ENCODE data around the gene BGN.

Gene BGN

DNA sequence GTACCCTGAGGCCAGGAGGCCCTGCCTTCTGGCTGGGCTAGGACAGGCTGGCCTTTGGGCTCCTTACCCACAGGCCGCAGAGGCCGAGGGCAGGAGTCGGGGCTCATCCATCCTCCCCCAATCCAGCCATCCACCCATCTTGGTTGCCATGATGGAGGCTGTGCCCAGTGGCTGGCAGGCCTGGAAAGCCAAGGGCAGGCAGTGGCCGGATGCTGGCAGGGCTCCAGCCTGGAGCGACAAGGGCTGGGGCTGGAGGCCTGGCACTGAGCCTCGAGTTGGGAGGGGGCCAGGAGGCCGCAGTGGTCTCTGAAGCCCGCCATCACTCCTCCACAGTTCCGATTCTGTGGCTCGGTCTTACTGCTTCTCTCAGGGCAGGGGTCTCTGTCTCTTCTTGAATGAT lies 8.6 kb upstream of the BGN start:
- no peak for DNase-seq

DNA sequence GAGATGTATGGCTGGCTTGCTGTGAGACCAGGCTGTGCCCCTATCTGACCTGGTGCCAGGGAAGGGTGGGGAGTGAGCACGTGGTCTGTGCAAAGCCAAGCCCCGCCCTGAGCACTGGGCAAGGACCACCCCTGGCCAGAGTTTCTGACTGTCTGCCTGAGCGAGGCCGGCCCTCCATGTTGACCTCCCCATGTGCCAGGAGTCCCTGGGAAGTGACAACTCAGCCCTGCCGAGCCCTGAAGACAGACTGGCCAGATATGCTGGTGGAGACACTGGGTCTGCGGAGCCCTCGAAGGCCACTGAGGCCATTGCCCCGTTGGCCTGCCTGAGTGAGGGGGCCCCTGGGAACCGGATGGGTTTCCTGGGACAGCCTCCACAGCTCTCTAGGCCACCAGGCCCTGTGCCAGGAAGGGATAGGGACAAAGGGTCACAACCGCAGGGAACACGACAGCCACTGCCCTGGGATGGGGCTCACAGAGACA lies 7.1 kb upstream of the BGN start:
- DNase-seq: no peak

DNA sequence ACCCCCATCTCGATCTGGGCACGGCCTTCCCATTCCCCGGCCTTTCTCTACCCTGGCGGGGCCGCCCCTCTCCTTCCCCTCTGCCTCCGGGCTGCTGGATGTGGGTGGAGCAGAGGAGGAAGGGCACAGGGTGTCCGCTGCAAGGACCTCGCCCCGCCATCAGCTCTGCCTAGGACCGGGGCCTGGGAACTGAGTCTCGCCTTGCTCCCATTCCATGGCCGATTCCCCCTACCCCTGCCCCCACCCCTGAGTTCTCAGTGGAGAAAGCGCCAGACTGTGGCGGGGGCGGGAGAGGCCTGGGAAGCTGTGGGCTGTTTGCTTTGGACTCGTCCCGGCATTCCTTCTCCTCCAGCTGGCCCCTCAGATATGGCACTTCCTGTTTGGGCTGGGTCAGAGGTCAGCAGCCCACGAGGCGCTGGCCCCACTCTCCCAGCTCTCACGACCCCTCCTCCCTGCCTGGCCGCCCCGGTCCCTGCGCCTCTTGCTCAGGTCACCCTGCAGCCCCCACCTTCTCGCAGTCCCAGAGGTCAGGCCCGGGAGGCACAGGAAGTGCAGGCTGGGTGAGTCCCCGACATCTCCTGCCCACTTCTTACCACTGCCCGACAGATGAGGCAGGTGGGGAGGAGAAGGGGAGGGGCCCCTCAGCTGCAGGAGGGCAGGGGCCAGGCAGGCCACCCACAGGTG lies 6.4 kb upstream of the BGN start:
- DNase-seq: no peak

DNA sequence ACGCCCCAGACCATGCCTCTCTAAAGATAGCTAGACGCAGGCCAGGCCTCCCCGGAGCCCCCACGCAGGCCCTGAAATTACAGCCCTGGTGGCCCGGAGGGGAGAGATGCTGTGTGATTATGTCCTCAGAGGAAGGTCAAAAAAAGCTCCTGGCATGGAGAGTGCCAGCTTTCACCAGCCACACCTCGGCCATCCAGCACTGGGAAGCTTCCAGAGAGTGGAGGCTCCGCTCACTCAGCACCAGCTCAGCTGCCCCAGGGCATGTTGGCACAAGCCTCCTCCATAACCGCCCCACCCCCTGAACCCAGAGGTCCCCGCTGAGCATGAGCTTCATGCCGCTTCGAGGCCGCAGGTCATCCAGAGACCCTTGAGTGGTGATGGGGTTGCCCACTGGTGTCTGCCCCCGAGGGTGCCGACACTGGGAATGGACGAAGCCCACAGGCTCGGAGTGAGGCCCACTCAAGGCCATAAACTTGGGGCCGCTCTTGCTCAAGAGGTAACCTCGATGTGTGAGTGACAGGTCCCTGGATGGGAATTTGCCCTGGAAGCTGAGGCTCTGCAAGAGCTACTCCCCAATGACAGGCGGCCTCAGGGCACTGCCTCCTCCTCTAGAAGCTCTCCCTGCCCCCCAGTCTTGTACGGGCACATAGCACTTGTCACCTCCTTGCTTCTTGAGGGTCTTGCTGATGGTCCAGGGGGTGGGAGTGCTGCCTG lies 4.4 kb upstream of the BGN start:
- no peak for DNase-seq

DNA sequence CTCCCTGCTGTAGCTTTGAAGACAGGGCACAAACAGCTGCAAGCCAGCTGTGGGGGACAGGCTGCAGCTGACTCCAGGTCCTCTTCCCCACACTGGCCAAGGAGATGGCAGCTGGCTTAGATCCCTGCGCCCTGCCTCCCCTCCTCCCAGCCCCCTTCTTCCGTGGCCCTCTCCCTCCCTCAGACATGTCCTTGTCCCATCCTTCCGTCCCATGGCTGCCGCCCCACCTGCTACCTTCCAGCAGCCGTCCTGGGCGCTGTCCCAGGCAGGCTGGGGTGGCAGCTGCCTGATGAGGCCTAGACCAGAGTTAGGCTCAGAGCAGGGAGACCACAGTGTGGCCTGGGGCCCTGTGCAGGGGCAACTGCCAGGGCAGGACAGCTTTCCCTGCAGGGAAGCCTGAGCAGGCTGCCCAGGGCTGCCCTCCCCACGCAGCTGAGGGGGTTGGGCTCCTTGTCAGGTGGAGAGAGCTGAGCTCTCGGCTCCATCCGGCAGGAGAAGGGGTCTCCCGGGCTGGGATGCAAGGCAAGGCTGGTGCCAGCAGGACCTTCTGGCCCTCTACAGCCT lies 3.3 kb upstream of the BGN start:
- DNase-seq: no peak

DNA sequence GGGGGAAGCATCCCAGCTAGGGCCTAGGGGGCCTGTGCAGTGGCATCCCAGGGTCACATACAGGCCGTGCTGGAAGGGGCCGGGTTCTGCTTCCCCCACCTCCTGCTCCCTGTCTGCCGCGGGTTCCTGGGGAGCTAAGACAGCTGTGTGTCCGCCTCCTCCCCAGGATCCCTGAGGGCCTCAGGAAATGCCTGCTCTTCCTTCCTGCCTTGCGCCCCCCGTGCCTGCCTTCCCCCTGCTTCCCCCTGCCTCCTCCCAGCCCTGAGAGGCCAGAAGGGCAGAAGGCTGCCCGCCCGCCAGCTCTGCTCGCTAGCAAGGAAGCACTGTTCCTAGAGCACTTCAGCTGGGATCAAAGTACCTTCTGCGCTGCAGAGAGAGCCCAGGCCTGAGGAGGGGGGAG lies 2.9 kb upstream of the BGN start:
- no peak for DNase-seq

DNA sequence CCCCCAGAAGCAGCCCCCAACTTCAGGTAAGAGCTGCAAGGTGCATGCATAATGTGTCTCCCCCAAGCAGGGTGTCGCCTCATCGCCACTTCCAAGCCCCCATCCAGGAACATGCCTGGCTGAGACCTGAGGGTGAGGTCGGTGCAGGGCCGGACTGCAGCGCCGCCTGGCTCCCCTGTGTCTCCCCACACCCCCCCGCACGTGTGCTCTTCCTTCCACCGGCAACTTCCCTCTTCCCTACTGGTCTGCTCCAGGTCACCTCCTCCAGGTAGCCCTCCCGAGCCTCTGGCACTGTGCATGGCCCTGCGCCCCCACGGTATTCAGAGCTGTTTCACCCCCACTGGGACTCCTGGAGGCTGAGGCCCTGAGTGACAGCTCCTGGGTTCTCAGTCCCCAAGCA lies 2.2 kb upstream of the BGN start:
- DNase-seq: no peak

DNA sequence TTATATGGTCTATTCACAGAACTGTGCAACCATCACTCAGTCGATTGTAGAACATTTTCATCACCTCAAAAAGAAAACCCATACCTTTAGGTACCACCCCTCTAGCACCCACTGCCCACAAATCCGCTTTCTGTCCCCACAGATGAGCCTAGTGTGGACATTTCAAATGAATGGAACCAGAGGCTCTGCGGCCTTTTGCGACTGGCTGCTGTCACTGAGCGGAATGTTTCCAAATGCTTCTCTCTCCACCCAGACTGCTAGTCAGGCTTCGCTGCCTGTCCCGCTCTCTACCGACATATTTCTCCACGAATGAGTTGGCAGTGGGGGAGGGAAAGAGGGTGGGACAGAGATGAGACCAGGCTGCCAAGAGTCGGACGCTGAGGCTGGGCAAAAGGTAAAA lies 1.7 kb upstream of the BGN start:
- DNase-seq: no peak

DNA sequence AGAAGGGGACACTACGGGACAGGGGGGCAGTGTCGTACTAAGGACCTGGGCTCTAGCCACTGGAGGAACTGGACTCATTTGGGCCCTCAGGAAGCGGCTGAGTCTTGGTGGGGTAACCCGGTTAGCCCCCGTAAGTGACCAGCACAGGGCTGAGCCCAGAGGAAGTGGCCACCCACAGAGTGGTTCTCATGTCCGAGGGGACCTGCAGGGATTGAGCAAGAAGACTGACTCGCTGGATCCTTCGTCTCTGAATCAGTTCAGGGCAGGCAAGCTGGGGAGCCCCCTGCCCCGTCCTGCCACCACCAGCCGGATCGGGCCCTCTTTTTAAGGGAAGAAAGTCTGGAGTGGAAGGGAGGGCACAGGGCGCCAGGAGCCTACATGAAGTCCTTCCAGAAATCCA lies 719 bp upstream of the BGN start:
- DNase-seq: no peak

DNA sequence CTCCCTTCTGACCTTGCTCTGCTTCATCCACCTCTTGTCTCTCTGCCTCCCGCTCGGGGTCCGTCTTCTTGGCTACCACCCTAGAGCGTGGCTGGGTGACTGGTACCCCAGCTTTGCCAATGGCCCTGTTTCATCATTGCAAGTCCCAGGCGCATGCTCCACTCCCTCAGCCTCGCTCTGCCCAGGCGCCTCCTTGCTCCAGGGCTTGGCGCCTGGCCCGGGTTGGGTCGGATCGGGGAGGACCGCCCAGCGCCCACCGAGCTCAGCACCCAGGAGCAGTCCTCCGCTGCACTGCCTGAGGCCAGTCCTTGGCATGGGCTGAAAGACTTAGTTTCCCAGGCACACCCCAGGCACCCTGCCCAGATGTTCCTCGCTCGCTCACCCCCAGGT lies 577 bp downstream of the BGN start:
- no peak for DNase-seq

DNA sequence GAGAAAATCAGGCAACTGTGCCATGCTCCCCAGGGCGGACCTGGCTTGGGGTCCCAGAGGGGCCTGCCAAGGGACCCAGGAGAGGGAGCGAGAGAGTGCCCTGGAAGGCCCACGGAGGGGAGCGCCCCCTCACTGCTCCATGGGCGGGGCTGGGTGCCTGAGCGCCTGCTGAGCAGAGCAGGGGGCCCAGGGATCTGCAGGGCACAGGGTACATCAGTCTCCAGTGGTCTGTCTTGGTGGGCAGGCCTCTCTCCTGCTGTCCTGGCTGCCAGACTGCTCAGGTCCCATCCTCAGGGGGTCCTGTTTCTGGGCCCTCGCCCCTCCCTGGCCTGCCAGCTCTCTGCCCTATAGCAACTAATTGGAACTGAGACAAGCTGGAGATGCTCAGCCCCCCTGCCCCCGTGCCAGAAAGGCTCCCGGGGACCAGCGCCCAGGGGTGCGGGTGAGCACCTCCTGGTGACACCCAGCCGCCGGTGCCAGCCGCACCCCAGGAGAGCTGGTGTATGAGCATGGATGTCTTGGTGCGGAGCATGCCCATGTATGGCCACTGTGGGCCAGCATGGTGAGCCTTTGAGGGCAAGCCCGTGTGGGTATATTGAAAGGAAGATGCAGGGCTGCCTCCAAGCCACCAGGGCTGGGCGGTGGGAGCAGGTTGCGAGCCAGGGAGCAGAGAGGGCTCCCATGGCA lies 1.3 kb downstream of the BGN start:
- no peak for DNase-seq

DNA sequence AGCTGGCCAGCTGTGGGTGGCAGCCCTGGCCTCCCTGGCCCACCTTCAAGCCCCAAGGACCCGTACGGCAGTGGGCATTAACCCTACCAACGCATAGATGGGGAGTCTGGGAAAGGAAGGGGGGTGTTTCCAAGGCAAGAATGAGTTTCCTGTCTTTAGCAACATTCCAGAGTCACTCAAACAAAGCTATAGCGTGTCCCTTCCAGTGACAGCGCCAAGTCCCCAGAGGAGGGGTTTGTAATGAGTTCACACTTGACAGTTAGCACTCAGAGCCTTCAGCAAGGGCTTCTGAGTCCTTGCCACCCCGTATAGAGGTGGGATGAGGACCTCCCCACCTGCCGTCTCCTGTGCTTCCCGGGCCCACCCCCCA lies 1.8 kb downstream of the BGN start:
- DNase-seq: no peak

DNA sequence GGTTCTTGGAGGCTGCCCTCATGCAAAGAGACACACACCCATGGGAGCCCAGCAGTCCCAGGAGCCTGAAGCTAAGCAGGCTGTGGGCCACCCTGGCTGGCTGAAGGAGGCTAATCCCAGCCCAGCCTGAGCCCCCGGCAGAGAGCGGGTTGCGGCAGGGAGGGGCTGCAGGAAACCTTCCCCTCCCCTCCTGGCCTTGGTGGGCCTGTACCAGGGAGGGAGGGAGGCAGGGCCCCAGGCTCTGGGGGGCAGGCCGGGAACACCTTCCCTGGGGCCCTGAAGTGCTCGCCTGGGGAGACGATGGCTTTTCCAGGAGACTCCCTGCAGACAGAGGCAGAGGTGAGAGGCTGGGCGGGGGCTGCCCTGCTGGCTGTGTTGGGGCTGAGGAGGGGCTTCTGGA lies 3.7 kb downstream of the BGN start:
- no peak for DNase-seq

DNA sequence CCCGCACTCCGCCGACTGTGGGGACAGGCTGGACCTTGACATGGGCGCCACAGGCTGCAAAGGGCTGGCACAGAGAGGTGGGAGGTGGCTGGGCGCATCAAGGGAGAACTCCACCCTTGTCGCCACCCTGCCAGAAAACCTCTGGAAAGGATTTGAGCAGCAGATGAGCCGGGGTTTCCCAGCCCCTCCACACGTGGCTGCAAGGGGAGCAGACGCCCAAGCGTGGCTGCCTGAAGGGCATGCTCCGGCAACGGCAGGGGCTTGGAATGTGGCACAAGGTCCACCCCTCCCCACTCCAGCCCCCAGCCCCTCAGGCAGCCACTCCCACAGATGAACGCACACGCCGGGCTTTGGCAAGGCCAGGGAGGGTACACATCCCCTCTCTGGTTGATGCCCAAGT lies 4.6 kb downstream of the BGN start:
- DNase-seq: no peak

DNA sequence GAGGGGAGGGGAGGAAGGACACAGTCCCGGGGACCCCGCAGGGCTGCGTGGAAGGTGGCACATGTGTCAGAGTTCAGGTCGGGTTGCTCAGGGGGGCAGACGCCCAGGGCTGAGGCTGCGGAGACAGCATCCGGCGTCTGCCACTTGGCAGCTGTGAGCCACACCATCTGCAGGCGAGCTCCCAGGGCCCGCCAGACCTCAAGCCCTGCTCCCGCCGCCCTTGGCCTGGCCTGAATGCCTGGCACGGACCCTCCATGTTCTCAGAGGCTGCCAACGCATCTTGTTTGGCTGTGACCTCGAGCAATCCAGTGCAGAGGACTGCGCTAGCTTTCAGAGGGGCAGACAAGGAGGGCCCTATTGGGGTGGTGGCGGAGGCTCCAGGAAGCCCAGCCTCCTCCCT lies 5.1 kb downstream of the BGN start:
- no peak for DNase-seq

DNA sequence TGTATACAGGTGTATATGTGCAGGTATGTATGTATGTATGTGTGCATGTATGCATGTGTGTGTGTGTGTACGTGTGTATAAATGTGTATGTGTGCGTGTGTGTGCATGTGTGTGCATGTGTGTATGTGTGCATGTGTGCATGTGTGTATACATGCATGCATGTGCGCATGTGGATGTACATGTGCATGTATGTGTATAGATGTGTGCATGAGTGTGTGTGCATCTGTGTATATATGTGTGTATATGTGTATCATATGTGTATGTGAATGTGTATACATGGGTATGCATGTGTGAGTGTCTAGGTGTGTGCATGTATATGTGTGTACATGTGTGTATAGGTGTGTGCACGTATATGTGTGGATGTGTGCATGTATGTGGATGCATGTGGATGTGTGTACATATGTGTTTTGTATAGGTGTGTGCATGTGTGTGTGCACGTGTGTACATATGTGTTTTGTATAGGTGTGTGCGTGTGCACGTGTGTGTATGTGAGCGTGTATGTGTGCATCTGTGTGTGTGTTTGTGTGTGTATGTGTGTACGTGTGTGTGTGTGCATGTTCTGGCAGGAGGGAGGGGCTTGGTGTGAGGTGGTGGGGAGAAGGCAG lies 6.0 kb downstream of the BGN start:
- DNase-seq: no peak

DNA sequence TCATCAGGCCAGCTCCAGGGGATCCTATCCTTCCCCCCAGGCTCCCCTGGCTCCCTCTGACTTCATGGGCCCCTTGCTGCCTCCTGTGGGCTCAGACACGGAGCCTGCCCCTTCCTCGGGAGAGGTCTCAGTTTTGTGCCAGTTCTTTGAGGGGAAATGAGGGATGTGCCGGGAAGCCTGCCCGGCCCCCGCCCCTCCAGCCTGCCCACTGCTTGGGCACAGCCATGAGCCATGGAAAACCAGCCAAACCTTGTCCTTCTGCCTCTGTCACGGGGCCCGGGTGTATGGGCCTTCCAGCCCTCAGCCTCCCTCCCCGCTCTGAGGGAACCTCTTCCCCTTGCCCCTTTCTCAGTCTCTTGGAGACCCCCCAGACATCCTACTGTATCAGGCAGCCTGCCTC lies 6.8 kb downstream of the BGN start:
- no peak for DNase-seq

DNA sequence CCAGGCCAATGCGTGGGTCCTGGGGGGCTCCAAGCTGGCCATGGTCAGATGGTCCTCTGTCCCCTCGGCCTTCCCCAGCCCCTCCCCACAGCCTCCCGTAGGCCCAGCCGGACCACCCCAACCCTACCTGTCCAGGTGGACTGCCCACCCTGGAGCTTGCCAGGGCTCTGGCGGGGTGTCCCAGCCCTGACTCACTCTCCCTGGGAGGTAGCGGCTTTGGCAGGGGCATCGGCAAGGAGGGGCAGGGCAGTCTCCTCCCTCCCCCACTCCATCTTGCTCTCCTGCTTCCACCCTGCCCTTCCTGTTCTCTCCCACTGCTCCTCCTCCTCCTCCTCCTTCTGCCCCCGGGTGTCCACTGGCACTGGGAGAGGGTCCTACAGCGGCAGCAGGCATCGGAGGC lies 7.4 kb downstream of the BGN start:
- no peak for DNase-seq

DNA sequence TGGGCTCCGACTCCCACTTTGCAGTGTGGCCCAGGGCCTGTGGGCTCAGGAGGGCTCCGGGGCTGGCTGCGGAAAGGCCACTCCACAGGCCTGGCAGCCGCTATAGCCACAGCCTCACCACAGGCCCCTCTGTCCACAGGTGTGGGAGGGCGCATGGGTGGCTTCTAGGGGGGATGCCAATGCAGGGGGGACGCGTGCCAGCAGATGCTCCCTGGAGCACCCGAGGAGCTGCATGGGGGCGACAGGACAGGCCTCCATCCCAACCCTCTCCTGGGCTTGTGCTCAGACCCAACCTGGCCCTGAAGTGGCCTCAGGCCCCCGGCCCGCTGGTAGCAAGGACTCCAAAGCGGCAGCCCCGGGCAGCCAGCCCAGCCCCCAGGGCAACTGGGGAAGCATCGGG lies 8.0 kb downstream of the BGN start:
- no peak for DNase-seq

DNA sequence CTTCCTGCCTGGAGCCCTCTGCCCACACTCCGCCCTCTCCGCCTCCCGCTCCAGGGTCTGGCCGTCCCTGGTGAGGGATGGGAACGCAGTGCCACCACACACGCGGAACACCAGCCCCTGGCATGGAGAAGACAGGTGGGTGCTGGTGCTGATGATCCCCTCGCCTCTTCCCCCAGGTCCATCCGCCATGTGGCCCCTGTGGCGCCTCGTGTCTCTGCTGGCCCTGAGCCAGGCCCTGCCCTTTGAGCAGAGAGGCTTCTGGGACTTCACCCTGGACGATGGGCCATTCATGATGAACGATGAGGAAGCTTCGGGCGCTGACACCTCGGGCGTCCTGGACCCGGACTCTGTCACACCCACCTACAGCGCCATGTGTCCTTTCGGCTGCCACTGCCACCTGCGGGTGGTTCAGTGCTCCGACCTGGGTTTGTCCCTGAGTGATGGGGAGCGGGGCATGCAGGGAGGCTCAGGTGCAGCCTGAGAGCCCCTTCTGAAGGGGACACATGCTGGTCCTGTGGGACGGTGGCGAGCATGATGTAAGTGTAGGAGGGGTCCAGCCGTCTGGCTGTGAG lies 9.8 kb downstream of the BGN start:
- no peak for DNase-seq

DNA sequence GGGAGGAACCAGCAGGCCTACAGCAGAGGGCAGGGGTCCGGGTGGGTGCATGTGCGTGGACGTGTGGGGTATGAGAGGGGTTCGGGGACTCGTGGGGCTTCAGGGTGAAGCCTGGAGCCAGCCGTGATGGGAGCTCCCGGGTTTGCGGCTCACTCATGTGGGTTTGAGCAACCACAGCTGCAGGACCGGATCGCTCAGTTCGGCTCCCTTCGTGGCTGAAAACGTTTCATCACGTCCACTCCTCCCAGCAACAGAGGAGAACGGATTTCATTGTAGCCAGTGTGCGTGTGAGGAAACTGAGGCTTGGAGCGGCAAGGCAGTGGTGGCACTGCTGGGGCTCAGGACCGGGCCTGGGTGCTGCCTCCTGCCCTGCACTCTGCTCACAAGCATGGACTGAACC lies 10.6 kb downstream of the BGN start:
- DNase-seq: no peak

DNA sequence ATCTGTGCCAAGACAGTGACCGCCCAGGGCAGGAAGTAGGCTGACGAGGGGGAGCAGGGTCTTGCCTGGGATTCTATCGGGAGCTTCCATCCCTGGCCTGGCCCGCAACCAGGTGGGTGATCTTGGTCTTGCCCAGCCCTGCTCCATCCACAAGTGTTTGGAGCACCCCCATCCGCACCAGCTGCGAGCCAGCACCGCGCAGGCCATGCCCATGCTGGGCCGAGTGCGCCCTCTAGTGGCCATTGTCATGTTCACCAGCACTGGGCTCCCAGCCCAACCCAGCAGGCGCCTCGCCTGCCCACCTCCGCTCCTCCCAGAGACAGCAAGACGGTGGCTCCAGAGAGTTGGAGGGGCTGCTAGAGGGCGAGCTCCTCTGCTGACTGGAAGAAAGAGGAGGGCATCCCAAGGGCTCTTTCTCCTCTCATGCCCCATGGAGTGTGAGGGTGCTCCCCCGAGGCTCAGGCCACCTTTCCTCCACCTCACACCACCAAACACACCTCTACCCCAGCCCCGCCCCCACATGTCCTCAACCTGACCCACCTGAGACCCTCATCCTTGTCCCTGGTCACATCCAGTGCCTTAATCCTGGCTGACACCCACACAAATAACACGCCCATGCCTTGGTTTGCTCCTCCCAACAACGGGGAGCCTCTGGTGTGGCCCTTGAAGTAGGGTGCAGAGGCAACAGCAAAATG lies 12.9 kb downstream of the BGN start:
- peak; percentile 32 to 85 for DNase-seq

DNA sequence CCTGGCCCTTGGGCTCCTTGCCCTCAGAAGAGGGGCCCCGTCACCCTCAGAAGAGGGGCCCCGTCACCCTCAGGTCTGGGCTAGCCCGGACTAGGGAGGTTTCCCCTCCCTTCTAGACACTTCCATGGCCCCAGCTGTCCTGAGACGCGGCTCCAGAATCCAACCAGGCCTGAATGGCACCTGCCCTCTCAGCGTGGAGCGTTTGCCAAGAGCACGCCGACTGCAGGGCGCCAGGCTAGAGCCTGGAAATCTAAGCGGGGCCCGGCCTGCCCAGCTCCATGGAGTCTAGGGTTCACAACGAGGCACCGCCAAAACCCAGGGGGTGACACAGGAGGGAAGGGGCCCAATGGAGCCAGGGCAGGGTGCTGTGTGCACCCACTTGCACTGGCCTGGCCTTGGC lies 14.8 kb downstream of the BGN start:
- no peak for DNase-seq
